H9 (cell line): Measurements from ENCODE around the gene CCDC169. TPM values are rescaled to one million over a fixed set of nuclear protein-coding genes. Genes with fewer than 3 reads are reported as not detected.

ENCODE experiments used
- DNase-seq: peaks from one replicate; pipeline ENCODE4 v3.0.0-alpha.2; 2017
- H2AFZ ChIP-seq: one replicate; pipeline ENCODE4 v1.6.1; 2013; ENCODE audit warnings: mild to moderate bottlenecking, low read length, control low read depth, moderate library complexity
- H2AK5ac ChIP-seq: 2 replicates; pipeline ENCODE4 v1.6.1; 2013; ENCODE audit warnings: low read length, control low read depth, mixed read lengths; ENCODE audit not compliant: insufficient read length
- H2BK120ac ChIP-seq: one replicate; pipeline ENCODE4 v1.6.1; 2013; ENCODE audit warnings: low read depth, mild to moderate bottlenecking, low read length, control low read depth, inconsistent platforms; ENCODE audit not compliant: poor library complexity, severe bottlenecking
- H2BK12ac ChIP-seq: 2 replicates; pipeline ENCODE4 v1.6.1; 2013; ENCODE audit warnings: low read length, control low read depth, mixed read lengths, low read depth; ENCODE audit not compliant: insufficient read length
- H2BK15ac ChIP-seq: 2 replicates; pipeline ENCODE4 v1.6.1; 2013; ENCODE audit warnings: low read depth, low read length, control low read depth
- H2BK20ac ChIP-seq: one replicate; pipeline ENCODE4 v1.6.1; 2013; ENCODE audit warnings: low read depth, mild to moderate bottlenecking, low read length, control low read depth, inconsistent platforms; ENCODE audit not compliant: poor library complexity, severe bottlenecking
- H2BK5ac ChIP-seq: 2 replicates; pipeline ENCODE4 v1.6.1; 2013; ENCODE audit warnings: low read length, control low read depth, mixed read lengths; ENCODE audit not compliant: insufficient read length
- H3K14ac ChIP-seq: 2 replicates; pipeline ENCODE4 v1.6.1; 2013; ENCODE audit warnings: low read length, control low read depth; ENCODE audit not compliant: insufficient read depth
- H3K18ac ChIP-seq: 2 replicates; pipeline ENCODE4 v1.6.1; 2013; ENCODE audit warnings: low read depth, mild to moderate bottlenecking, mixed read lengths, low read length, control low read depth; ENCODE audit not compliant: insufficient read length
- H3K23ac ChIP-seq: 2 replicates; pipeline ENCODE4 v1.6.1; 2013; ENCODE audit warnings: low read length, control low read depth, mixed read lengths, low read depth; ENCODE audit not compliant: insufficient read length
- H3K23me2 ChIP-seq: 2 replicates; pipeline ENCODE4 v1.6.1; 2013; ENCODE audit warnings: low read depth, mild to moderate bottlenecking, mixed read lengths, low read length, control low read depth; ENCODE audit not compliant: insufficient read length, poor library complexity, severe bottlenecking
- H3K27ac ChIP-seq: 2 replicates; pipeline ENCODE4 v1.5.1; 2013; ENCODE audit warnings: low read length, control low read depth, mixed read lengths, low read depth; ENCODE audit not compliant: insufficient read length
- H3K27me3 ChIP-seq: 2 replicates; pipeline ENCODE4 v1.6.1; 2013; ENCODE audit warnings: low read length, control low read depth, inconsistent platforms; ENCODE audit not compliant: insufficient read depth
- H3K4ac ChIP-seq: 2 replicates; pipeline ENCODE4 v1.6.1; 2013; ENCODE audit warnings: low read depth, mild to moderate bottlenecking, control low read depth, inconsistent platforms, low read length, moderate library complexity
- H3K4me1 ChIP-seq: 2 replicates; pipeline ENCODE4 v1.6.1; 2013; ENCODE audit warnings: low read length, control low read depth, inconsistent platforms; ENCODE audit not compliant: insufficient read depth
- H3K4me2 ChIP-seq: 2 replicates; pipeline ENCODE4 v1.6.1; 2013; ENCODE audit warnings: low read length, control low read depth, mixed read lengths; ENCODE audit not compliant: insufficient read length, insufficient read depth
- H3K56ac ChIP-seq: 2 replicates; pipeline ENCODE4 v1.6.1; 2013; ENCODE audit warnings: low read depth, mild to moderate bottlenecking, mixed read lengths, low read length, control low read depth; ENCODE audit not compliant: insufficient read length
- H3K79me1 ChIP-seq: 2 replicates; pipeline ENCODE4 v1.6.1; 2013; ENCODE audit warnings: low read depth, mild to moderate bottlenecking, moderate library complexity, low read length, control low read depth, inconsistent platforms; ENCODE audit not compliant: insufficient read depth, poor library complexity, severe bottlenecking
- H3K79me2 ChIP-seq: 2 replicates; pipeline ENCODE4 v1.6.1; 2013; ENCODE audit warnings: low read length, control low read depth, inconsistent platforms; ENCODE audit not compliant: insufficient read depth
- H3K9ac ChIP-seq: 2 replicates; pipeline ENCODE4 v1.6.1; 2013; ENCODE audit warnings: low read length, control low read depth, mixed read lengths; ENCODE audit not compliant: insufficient read length; ENCODE audit errors: extremely low read depth
- H3K9me3 ChIP-seq: one replicate; pipeline ENCODE4 v1.6.1; 2013; ENCODE audit warnings: low read depth, low read length, inconsistent platforms; ENCODE audit not compliant: control insufficient read depth
- H3T11ph ChIP-seq: one replicate; pipeline ENCODE4 v1.6.1; 2013; ENCODE audit warnings: mild to moderate bottlenecking, low read length, control low read depth, inconsistent platforms
- H4K20me1 ChIP-seq: one replicate; pipeline ENCODE4 v1.6.1; 2013; ENCODE audit not compliant: control insufficient read depth, insufficient read length, insufficient read depth
- H4K5ac ChIP-seq: 2 replicates; pipeline ENCODE4 v1.6.1; 2013; ENCODE audit warnings: low read depth, mild to moderate bottlenecking, mixed read lengths, low read length, control low read depth; ENCODE audit not compliant: insufficient read length
- H4K8ac ChIP-seq: replicated peaks from 2 replicates; pipeline ENCODE4 v1.6.1; 2013; ENCODE audit warnings: low read length, control low read depth, mixed read lengths, low read depth; ENCODE audit not compliant: insufficient read length
- H4K91ac ChIP-seq: 2 replicates; pipeline ENCODE4 v1.6.1; 2013; ENCODE audit warnings: low read depth, mild to moderate bottlenecking, moderate library complexity, mixed read lengths, low read length, control low read depth; ENCODE audit not compliant: insufficient read length
- H3K27ac Mint-ChIP-seq, 3 experiments: 2 replicates in 2 of 3; 3 replicates in 1 of 3; pipeline ENCODE4 v1.8.0; 2020 to 2021; ENCODE audit warnings: mixed read lengths in 3 of 3, mild to moderate bottlenecking in 1 of 3, moderate library complexity in 1 of 3
- H3K27me3 Mint-ChIP-seq: 2 replicates; pipeline ENCODE4 v1.8.0; 2021; ENCODE audit warnings: low read depth, mild to moderate bottlenecking, moderate library complexity, mixed read lengths
- H3K36me3 Mint-ChIP-seq, 3 experiments: 2 replicates in 2 of 3; 3 replicates in 1 of 3; pipeline ENCODE4 v1.8.0; 2020 to 2021; ENCODE audit warnings: low read depth in 3 of 3, mixed read lengths in 3 of 3; ENCODE audit not compliant: insufficient read depth in 1 of 3
- H3K4me1 Mint-ChIP-seq, 2 experiments: 2 replicates each; pipeline ENCODE4 v1.8.0; 2020; ENCODE audit warnings: mixed read lengths in 2 of 2
- H3K4me3 Mint-ChIP-seq, 2 experiments: 2 replicates in 1 of 2; 3 replicates in 1 of 2; pipeline ENCODE4 v1.8.0; 2020 to 2021; ENCODE audit warnings: mild to moderate bottlenecking in 2 of 2, mixed read lengths in 2 of 2, moderate library complexity in 1 of 2
- H3K9me3 Mint-ChIP-seq, 2 experiments: 2 replicates in 1 of 2; 3 replicates in 1 of 2; pipeline ENCODE4 v1.8.0; 2020; ENCODE audit warnings: mild to moderate bottlenecking in 2 of 2, mixed read lengths in 2 of 2, moderate library complexity in 1 of 2
- CTCF ChIP-seq: fragments of 200-600 bp; sonication (generic); conservative IDR thresholded peaks from 3 replicates; pipeline ENCODE4 v1.8.0; 2021; ENCODE audit warnings: antibody characterized with exemption, mild to moderate bottlenecking
- WGBS: extraction: QIAGEN DNeasy Blood & Tissue Kit; methylation state at CpG from one replicate; pipeline ENCODE4 v1.1.7; 2013; ENCODE audit warnings: missing lambda C conversion rate, low lambda C conversion rate, mixed read lengths; ENCODE audit not compliant: insufficient read length; ENCODE audit errors: extremely low coverage; 5-methylcytosine and 5-hydroxymethylcytosine counted together
- total RNA-seq: library from RNA; stranded (reverse); gene quantifications from 2 replicates; pipeline ENCODE4 v1.2.1, GENCODE V29; 2021

The CCDC169 gene
- total RNA-seq, 1 experiment from 2014 or later = 19.1 TPM

- peaks cover 0 to 20% (median 14%) of the 10 kb centered on the region in 3 experiments; a peak in 5 of 7 replicates for H3K36me3 Mint-ChIP-seq
- no peak for TF ChIP-seq CTCF
- Histone ChIP-seq H3K18ac (no peak overlapping the region), H3K9me3 (no peaks in the 10 kb centered on the region), H3K27me3 (no peaks in the 10 kb centered on the region), H3K79me2 (no peaks in the 10 kb centered on the region), H3K4ac (no peak overlapping the region), H2BK20ac (no peak overlapping the region), H3K9ac (no peak overlapping the region), H3K23ac (no peak overlapping the region), H4K91ac (no peak overlapping the region), H3T11ph (no peak overlapping the region), H2BK12ac (no peak overlapping the region), H4K5ac (no peak overlapping the region), H2BK5ac (no peak overlapping the region), H2AK5ac (no peak overlapping the region), H3K23me2 (no peaks in the 10 kb centered on the region), H3K56ac (no peak overlapping the region), H2AFZ (no peak overlapping the region), H3K27ac (no peak overlapping the region), H4K8ac (no peak overlapping the region), H3K4me2 (no peak overlapping the region), H4K20me1 (no peaks in the 10 kb centered on the region), H3K79me1 (no peaks in the 10 kb centered on the region), H3K14ac (no peak overlapping the region), H2BK15ac (no peak overlapping the region), H3K4me1 (no peaks in the 10 kb centered on the region), H2BK120ac (no peak overlapping the region)
- peaks cover 0 to 8% of the 10 kb centered on the region in 2 experiments; a peak in 4 of 5 replicates for H3K9me3 Mint-ChIP-seq
- H3K27me3 Mint-ChIP-seq = no peaks in the 10 kb centered on the region
- H3K4me1 Mint-ChIP-seq = no peaks in the 10 kb centered on the region
- H3K27ac Mint-ChIP-seq = no peak overlapping the region
- H3K4me3 Mint-ChIP-seq = no peak overlapping the region
- no CpG with 5 or more reads among the region's 2 CpGs for WGBS
- no peak for DNase-seq
Measured at GRCh38 chr13:36242761-36243160, 54.9 kb downstream of the CCDC169 start.
